ENCODE measurements around the gene SPARCL1.

- TF ChIP-seq PATZ1 (CRISPR knock-in tag; IDR thresholded peaks at IDR 0.05; ENCODE audit: borderline replicate concordance) (no peak), ZNF565 (CRISPR knock-in tag; conservative IDR thresholded peaks at IDR 0.05; ENCODE audit: low read depth) (no peak), CREB5 (CRISPR knock-in tag; IDR thresholded peaks at IDR 0.05; ENCODE audit: low read depth) (no peak), TOX (CRISPR knock-in tag; IDR thresholded peaks at IDR 0.05; ENCODE audit: borderline replicate concordance) (no peak), ZNF70 (CRISPR knock-in tag; IDR thresholded peaks at IDR 0.05) (no peak), RARB (CRISPR knock-in tag; IDR thresholded peaks at IDR 0.05) (no peak), SNAI2 (CRISPR knock-in tag; IDR thresholded peaks at IDR 0.05) (no peak), POU6F1 (CRISPR knock-in tag; IDR thresholded peaks at IDR 0.05; ENCODE audit: borderline replicate concordance, low read depth) (no peak), ARNTL (CRISPR knock-in tag; IDR thresholded peaks at IDR 0.05; ENCODE audit: borderline replicate concordance, low read depth) (no peak), ZFP30 (CRISPR knock-in tag; IDR thresholded peaks at IDR 0.05) (no peak), ZFP3 (CRISPR knock-in tag; IDR thresholded peaks at IDR 0.05) (no peak)
Measured at GRCh38 chr4:87560802-87561201, 31.6 kb upstream of the SPARCL1 start.

Data from SK-N-SH treated with all-trans-retinoic acid at 6 μM for 48 hours (cell line).